Peyer's patch (tissue), 4 donors: Measurements from ENCODE around the gene LRP5.

Experiments
- POLR2A ChIP-seq, 2 donors: fragments of 450-650 bp; IDR thresholded peaks; one replicate each; pipeline ENCODE4 v1.5.1; 2017; ENCODE audit warnings: antibody characterized with exemption in 2 of 2, mild to moderate bottlenecking in 2 of 2, moderate library complexity in 2 of 2
- TF ChIP-seq, protein P1 (sequence below), 6 experiments: fragments of 450-650 bp in 4 of 6; fragments of 200-600 bp in 2 of 6; sonication (generic) in 1 of 6; IDR thresholded peaks; one replicate each; pipeline ENCODE4 v1.5.1; 2017 to 2019; ENCODE audit warnings: antibody characterized with exemption in 6 of 6, mild to moderate bottlenecking in 3 of 6, moderate library complexity in 1 of 6

DNA sequence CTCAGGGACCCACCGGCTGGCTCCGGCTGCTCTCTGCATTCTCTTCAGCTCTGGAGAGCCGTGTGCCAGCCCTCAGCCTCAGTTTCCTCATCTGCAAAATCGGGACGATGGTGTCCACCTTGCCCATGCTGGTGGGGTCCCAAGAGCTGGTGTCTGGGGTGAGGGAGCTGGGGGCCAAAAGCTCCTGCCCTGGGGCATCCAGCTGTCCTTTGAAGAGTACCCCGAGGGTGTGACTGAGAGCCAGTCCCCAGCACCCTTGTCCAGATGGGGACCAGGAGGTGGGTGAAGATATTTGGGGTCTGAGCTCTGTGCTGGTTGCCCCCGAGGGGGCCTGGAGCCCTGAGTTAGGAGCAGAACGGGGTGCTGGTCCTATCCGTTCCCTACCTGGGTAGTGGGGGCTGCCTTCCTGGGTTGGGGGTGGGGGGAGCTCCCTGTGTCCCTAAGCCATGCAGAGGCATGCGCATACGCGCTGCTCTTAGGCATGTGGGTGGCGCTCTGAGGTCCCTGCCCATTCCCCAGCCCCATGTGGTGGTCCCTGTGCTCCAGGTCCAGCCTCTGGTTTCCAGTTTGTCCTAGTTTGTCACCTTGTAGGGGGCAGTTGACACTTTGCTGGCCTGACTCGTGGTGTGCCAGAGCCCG lies 4.9 kb downstream of the LRP5 start:
- TF ChIP-seq POLR2A (IDR thresholded peaks at IDR 0.05) = no peak
- TF ChIP-seq, protein P1, sequence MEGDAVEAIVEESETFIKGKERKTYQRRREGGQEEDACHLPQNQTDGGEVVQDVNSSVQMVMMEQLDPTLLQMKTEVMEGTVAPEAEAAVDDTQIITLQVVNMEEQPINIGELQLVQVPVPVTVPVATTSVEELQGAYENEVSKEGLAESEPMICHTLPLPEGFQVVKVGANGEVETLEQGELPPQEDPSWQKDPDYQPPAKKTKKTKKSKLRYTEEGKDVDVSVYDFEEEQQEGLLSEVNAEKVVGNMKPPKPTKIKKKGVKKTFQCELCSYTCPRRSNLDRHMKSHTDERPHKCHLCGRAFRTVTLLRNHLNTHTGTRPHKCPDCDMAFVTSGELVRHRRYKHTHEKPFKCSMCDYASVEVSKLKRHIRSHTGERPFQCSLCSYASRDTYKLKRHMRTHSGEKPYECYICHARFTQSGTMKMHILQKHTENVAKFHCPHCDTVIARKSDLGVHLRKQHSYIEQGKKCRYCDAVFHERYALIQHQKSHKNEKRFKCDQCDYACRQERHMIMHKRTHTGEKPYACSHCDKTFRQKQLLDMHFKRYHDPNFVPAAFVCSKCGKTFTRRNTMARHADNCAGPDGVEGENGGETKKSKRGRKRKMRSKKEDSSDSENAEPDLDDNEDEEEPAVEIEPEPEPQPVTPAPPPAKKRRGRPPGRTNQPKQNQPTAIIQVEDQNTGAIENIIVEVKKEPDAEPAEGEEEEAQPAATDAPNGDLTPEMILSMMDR (IDR thresholded peaks at IDR 0.05) = no peak
